MG63 (cell line): Measurements from ENCODE around the gene LPIN3. TPM values are rescaled to one million over a fixed set of nuclear protein-coding genes. Genes with fewer than 3 reads are reported as not detected.

ENCODE experiments used
- DNase-seq: peaks from one replicate; pipeline ENCODE4 v3.0.0-alpha.2; 2020
- H3K27me3 ChIP-seq: fragments of 250-450 bp; sonication (Bioruptor Pico); 2 replicates; pipeline ENCODE4 v1.5.1; 2020; ENCODE audit warnings: mild to moderate bottlenecking, moderate library complexity
- H3K36me3 ChIP-seq: fragments of 250-450 bp; sonication (Bioruptor Pico); 2 replicates; pipeline ENCODE4 v1.5.1; 2020; ENCODE audit warnings: mild to moderate bottlenecking, moderate library complexity
- H3K4me3 ChIP-seq: fragments of 250-450 bp; sonication (Bioruptor Pico); 2 replicates; pipeline ENCODE4 v1.5.1; 2020; ENCODE audit warnings: mild to moderate bottlenecking, moderate library complexity
- H3K9me3 ChIP-seq: fragments of 250-450 bp; sonication (Bioruptor Pico); 2 replicates; pipeline ENCODE4 v1.5.1; 2020; ENCODE audit warnings: mild to moderate bottlenecking, moderate library complexity
- total RNA-seq: library from RNA; depleted of rRNA; stranded (reverse); fragments of >200 nt; shearing (Covaris generic); gene quantifications from 2 replicates; pipeline ENCODE4 v1.2.3, GENCODE V29; 2014; ENCODE audit warnings: low replicate concordance

The LPIN3 gene
- total RNA-seq, 1 experiment from 2014 or later, result 8.6 TPM

DNA sequence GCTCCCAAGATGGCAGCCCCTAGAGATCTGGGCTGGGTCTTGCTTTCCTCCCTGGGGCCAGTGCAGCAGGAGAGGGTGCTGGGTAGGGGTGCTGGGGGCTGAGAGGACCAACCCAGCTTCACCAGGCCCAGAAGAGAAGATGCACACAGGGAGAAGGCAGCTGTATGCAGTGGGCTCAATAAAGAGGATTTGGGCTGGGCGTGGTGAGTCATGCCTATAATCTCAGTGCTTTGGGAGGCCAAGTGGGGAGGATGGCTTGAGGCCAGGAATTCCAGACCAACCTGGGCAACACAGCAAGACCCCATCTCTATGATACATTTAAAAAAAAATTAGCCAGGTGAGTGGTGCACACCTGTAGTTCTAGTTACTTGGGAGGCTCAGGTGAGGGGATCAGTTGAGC lies 51.7 kb downstream of the LPIN3 start:
- H3K9me3 ChIP-seq, result no peaks in the 10 kb centered on the region
- DNase-seq, result no peak
- H3K36me3 ChIP-seq, result no peaks in the 10 kb centered on the region
- no peak overlapping the region for H3K4me3 ChIP-seq
- no peaks in the 10 kb centered on the region for H3K27me3 ChIP-seq

- Histone ChIP-seq H3K27me3 (no peaks in the 10 kb centered on the region), H3K36me3 (no peaks in the 10 kb centered on the region), H3K4me3 (no peak overlapping the region), H3K9me3 (no peaks in the 10 kb centered on the region)
- peak; percentile 22 for DNase-seq
These were observed 52.5 kb downstream of the LPIN3 start for GRCh38 chr20:41392871-41393704.

- H3K9me3 ChIP-seq, result no peaks in the 10 kb centered on the region
- no peaks in the 10 kb centered on the region for H3K36me3 ChIP-seq
- no peak for DNase-seq
- H3K4me3 ChIP-seq, result no peak overlapping the region
- H3K27me3 ChIP-seq, result no peaks in the 10 kb centered on the region
These were observed 53.1 kb downstream of the LPIN3 start for GRCh38 chr20:41393705-41394066.

DNA sequence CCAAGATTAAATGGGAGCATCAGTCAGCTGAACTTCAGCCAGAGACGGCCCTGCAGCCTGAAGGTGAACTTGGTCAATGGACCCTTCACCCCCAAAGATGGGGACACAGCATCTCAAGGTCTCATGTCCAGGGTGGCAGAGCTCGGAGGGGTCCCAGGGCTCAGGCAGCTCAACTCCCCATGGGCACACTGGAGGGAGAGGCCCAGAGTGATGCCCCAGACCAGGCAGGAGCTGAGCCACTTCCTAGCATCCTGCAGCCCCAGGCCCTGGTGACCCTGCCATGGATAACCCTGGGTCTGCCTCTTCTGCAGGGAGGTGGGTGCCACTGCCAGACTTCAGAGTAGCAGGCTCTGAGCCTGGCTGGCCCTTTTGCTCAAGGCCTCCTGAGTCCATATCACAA lies 53.5 kb downstream of the LPIN3 start:
- Histone ChIP-seq H3K36me3 (no peaks in the 10 kb centered on the region), H3K4me3 (no peak overlapping the region), H3K27me3 (no peaks in the 10 kb centered on the region), H3K9me3 (no peaks in the 10 kb centered on the region)
- DNase-seq, result no peak

DNA sequence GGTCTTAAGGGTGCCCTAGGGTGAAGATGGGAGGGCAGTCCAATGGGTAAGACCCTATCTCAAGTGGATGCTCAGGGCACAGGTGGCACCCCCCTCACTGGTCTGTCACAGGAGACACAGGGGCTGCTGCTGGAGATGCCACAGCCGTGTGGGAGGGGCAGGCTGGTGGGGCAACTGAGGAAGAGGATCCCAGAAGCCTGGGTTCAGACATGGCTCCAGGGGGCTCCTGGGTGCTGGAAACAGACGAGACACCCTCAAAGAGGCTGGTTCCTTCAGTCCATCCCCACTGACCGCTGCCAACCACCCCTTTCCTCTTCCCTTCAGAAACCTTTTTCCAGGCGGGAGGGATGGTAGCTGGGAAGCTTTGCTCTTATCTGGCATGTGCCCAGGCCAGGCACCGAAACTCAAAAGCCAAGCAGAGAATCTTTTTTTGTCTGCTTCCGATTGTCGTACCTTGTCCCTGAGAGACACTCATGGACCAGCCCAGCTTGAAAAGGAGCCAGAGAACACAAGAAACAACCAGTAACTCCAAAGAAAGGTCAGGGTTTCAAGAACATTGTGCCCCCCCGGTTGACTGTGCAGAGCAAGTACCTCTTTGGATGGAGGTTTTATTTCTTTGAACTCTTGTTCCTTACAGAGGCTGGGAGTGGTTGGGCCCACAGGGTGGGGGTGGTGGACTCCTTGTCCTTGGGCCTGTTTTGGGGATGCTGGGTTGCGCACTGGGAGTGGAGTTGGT lies 54.5 kb downstream of the LPIN3 start:
- Histone ChIP-seq H3K27me3 (no peaks in the 10 kb centered on the region), H3K9me3 (no peaks in the 10 kb centered on the region), H3K4me3 (no peak overlapping the region), H3K36me3 (no peaks in the 10 kb centered on the region)
- DNase-seq, result no peak

DNA sequence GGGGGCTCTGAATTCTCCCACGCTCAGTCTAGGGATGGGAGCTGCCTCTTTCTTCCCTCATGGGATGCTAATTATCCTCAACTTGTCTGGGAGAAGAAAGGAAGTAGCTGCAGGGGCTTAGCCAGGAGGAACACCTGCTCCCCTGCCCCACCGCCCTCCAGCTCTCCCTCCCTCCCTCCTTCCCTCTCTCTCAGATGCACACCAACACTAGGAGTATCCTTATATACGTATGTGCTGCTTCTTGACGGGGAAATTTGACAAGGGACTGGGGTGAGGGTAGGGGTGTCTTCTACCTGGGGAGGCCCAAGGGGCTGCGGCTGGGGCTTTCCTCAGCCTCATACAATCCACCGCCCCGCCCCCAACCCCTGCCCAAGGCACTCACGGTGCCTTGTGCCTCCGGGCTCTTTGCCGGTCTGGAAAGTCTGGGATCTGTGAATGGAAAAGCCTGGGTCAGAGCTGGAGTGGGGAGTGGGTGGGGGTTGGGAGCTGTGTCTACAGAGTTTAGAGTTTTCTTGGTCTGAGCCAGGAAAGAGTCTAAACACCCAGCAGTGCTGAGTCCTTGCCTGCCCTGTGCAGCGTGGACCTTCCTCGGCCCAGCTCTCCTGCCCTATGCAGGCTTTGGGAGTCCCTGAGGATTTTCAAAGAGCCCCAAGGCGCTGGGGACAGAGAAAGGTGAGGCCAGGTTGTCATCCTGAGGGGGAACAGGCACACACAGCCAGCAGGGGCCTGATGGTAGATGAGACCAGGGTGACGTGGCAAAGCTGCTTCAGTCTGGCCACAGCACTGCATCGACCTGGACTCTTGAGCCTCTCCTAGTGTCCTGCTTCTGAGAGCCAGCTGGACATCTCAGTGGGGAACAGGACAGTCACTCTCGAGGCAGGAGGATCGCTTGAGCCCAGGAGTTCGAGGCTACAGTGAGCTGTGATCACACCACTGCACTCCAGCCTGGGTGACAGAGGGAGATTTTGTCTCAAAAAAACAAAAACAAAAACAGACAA lies 55.3 kb downstream of the LPIN3 start:
- Histone ChIP-seq H3K27me3 (no peaks in the 10 kb centered on the region), H3K4me3 (no peak overlapping the region), H3K9me3 (no peaks in the 10 kb centered on the region), H3K36me3 (no peaks in the 10 kb centered on the region)
- DNase-seq, result no peak

DNA sequence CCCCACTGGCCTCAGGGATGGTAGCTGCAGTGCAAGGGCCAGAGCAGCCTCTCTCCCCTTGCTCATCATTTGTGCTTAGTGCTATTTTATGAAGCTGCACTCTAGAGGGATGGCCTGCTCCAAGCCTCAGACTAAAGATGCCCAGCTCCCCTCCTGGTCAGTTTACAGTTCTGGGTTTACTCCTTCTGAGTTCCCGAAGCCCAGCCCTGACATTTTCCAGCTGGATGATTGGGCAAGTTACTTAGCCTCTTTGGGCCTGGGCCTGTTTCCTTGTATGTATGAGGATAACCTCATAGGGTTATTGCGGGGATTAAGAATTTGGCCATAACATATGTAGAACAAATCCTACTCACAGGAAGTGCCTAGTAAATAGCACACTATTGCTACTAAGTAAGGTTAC lies 57.8 kb downstream of the LPIN3 start:
- Histone ChIP-seq H3K4me3 (no peak overlapping the region), H3K9me3 (no peaks in the 10 kb centered on the region), H3K27me3 (no peaks in the 10 kb centered on the region), H3K36me3 (peaks cover 3% of the 10 kb centered on the region)
- DNase-seq, result peak; percentile 53

GRCh38 chr20:41403604-41404003 lies 63.0 kb downstream of the LPIN3 start:
- peaks cover 33% of the 10 kb centered on the region for H3K36me3 ChIP-seq
- no peaks in the 10 kb centered on the region for H3K27me3 ChIP-seq
- H3K4me3 ChIP-seq, result no peak overlapping the region
- DNase-seq, result no peak
- H3K9me3 ChIP-seq, result no peaks in the 10 kb centered on the region

DNA sequence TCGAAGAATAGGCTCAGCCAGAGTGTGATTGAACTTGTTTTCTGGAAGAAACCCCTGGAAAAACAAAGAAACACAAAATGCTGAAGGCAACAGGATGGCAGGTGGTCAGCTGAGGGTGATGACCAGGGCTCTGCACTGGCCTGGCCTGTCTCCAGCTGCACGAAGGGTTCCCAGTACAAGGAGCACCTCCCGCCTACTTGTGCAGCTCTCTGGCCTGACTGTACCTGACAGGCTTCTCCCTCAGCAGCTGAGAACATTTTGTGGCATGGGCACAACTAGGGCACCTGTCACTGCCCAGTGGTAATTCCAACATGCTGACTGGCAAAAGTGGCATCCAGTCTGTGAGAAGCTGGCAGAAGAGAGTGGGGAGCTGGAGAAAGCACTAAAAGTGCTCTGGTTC lies 64.8 kb downstream of the LPIN3 start:
- DNase-seq, result no peak
- H3K36me3 ChIP-seq, result peaks cover 50% of the 10 kb centered on the region

DNA sequence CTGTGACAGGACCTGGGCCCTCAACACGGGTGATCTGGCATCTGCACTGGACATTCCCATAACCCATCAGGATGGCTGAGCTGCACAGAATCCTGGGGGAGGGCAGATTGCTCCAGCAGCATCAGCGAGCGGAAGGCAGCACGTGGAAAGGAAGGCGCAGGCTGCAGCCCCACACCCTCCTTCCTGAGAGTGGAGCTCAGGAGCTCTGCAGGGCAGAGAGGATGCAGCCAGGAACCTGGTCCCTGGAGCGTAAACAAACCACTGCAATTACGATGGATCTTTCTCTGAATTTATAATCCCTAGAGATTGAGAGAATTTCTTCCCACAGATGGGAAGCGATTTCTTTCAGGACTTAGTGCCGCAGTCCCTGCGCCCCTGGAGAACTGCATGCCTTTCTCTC lies 65.7 kb downstream of the LPIN3 start:
- Histone ChIP-seq H3K27me3 (no peaks in the 10 kb centered on the region), H3K36me3 (peaks cover 58% of the 10 kb centered on the region), H3K9me3 (no peaks in the 10 kb centered on the region), H3K4me3 (no peak overlapping the region)
- no peak for DNase-seq

More for the DNA sequence above, 64.8 kb downstream of the LPIN3 start:
- no peaks in the 10 kb centered on the region for H3K9me3 ChIP-seq
- no peak overlapping the region for H3K4me3 ChIP-seq
- H3K27me3 ChIP-seq, result no peaks in the 10 kb centered on the region

- no peaks in the 10 kb centered on the region for H3K27me3 ChIP-seq
These were observed 66.3 kb downstream of the LPIN3 start for GRCh38 chr20:41406896-41407444.

DNA sequence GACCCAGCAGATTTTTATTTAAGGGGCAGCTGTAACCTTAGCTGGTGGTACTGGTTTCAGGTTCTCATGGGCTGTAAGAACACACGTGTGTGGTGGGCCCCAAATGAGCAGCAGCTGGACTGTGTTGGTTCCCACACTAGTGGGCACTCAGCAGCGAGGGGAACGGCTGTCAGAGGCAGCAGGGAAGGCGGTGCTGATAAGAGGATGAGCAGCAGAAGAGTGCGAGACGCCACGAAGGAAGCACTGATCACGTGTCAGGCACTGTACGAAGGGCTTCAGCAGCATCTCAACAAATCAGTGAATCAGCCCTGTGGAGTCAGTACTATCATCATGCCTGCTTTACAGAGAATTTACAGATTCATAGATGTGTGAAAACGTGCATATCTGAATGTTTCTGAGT lies 67.0 kb downstream of the LPIN3 start:
- no peaks in the 10 kb centered on the region for H3K9me3 ChIP-seq
- no peak for DNase-seq
- no peak overlapping the region for H3K4me3 ChIP-seq
- H3K36me3 ChIP-seq, result peaks cover 68% of the 10 kb centered on the region
- no peaks in the 10 kb centered on the region for H3K27me3 ChIP-seq

More at GRCh38 chr20:41406896-41407444, 66.3 kb downstream of the LPIN3 start:
- no peak overlapping the region for H3K4me3 ChIP-seq
- H3K36me3 ChIP-seq, result peaks cover 63% of the 10 kb centered on the region
- no peak for DNase-seq
- no peaks in the 10 kb centered on the region for H3K9me3 ChIP-seq

- DNase-seq, result no peak
- no peak overlapping the region for H3K4me3 ChIP-seq
- no peaks in the 10 kb centered on the region for H3K9me3 ChIP-seq
- H3K36me3 ChIP-seq, result peaks cover 73% of the 10 kb centered on the region
- H3K27me3 ChIP-seq, result no peaks in the 10 kb centered on the region
These were observed 67.7 kb downstream of the LPIN3 start for GRCh38 chr20:41408156-41408794.

GRCh38 chr20:41408986-41409385 lies 68.4 kb downstream of the LPIN3 start:
- Histone ChIP-seq H3K9me3 (no peaks in the 10 kb centered on the region), H3K36me3 (peaks cover 69% of the 10 kb centered on the region), H3K4me3 (no peak overlapping the region), H3K27me3 (no peaks in the 10 kb centered on the region)
- no peak for DNase-seq
